Endothelial cell of umbilical vein (primary cell): ENCODE data around the gene KIF5C. TPM values are rescaled to one million over a fixed set of nuclear protein-coding genes. Genes with fewer than 3 reads are reported as not detected.

ENCODE experiments used
- BruUV-seq: library from RNA; stranded (reverse); fragments of 400-500 nt; replicated peaks from 2 replicates; lab custom pipeline; 2021; lab: Mats Ljungman, UMichigan
- CTCF ChIA-PET: fragments of 300-600, 350-600 bp; sonication (Branson Sonifier 250); formaldehyde crosslinking; loops from one replicate; lab custom pipeline; 2021; ENCODE audit warnings: antibody characterized with exemption, inconsistent platforms; lab: Charles Lee
- POLR2A ChIA-PET: fragments of 300-600, 350-600 bp; sonication (Branson Sonifier 250); formaldehyde crosslinking; loops from one replicate; lab custom pipeline; 2021; ENCODE audit warnings: antibody characterized with exemption, inconsistent platforms; lab: Charles Lee
- DNase-seq: peaks from one replicate; pipeline ENCODE4 v3.0.0-alpha.2; 2011; ENCODE audit warnings: low read depth, low spot score
- FAIRE-seq: peaks from 2 replicates; lab custom pipeline; 2011; peaks lifted over from hg19 to GRCh38; lab: Jason Lieb, UNC
- H2AFZ ChIP-seq: 2 replicates; pipeline ENCODE4 v1.6.0; 2012; ENCODE audit warnings: low read depth, low read length, control low read depth, inconsistent platforms
- H3K27ac ChIP-seq: 2 replicates; pipeline ENCODE4 v1.5.1; 2011; ENCODE audit warnings: low read depth, mild to moderate bottlenecking, control low read depth, low read length, moderate library complexity; ENCODE audit not compliant: insufficient read depth
- H3K27me3 ChIP-seq, 2 experiments: 2 replicates each; pipeline versions ENCODE4 v1.6.0 to v1.6.1; 2011; ENCODE audit warnings: low read length in 2 of 2, mixed read lengths in 1 of 2; ENCODE audit not compliant: control insufficient read depth in 2 of 2, insufficient read depth in 2 of 2
- H3K36me3 ChIP-seq, 2 experiments: 2 replicates in 1 of 2; 3 replicates in 1 of 2; pipeline ENCODE4 v1.5.1; 2011; ENCODE audit warnings: low read length in 2 of 2, mild to moderate bottlenecking in 1 of 2, moderate library complexity in 1 of 2; ENCODE audit not compliant: control insufficient read depth in 2 of 2, insufficient read depth in 2 of 2; ENCODE audit errors: extremely low read depth in 1 of 2
- H3K4me1 ChIP-seq: 3 replicates; pipeline ENCODE4 v1.5.1; 2011; ENCODE audit warnings: mild to moderate bottlenecking, low read length; ENCODE audit not compliant: control insufficient read depth, insufficient read depth; ENCODE audit errors: extremely low read depth
- H3K4me2 ChIP-seq: 2 replicates; pipeline ENCODE4 v1.6.1; 2011; ENCODE audit warnings: low read length, control low read depth, mixed read lengths; ENCODE audit not compliant: insufficient read depth
- H3K4me3 ChIP-seq, 3 experiments: fragments of 200-600 bp in 1 of 3; sonication (generic), shearing (Covaris generic) in 1 of 3; replicated peaks in 1 of 3; 2 replicates each; pipeline ENCODE4 v1.5.1; 2011 to 2016; ENCODE audit warnings: control low read depth in 3 of 3, low read length in 3 of 3, mild to moderate bottlenecking in 2 of 3, inconsistent platforms in 1 of 3, low read depth in 1 of 3, moderate library complexity in 1 of 3; ENCODE audit not compliant: insufficient read depth in 1 of 3
- H3K79me2 ChIP-seq: 2 replicates; pipeline ENCODE4 v1.6.0; 2012; ENCODE audit warnings: low read length, inconsistent platforms; ENCODE audit not compliant: control insufficient read depth, insufficient read depth
- H3K9ac ChIP-seq: replicated peaks from 2 replicates; pipeline ENCODE3; 2011; ENCODE audit warnings: low read length, control low read depth; ENCODE audit not compliant: insufficient read depth; ENCODE audit errors: extremely low read depth
- H3K9me1 ChIP-seq: replicated peaks from 3 replicates; pipeline ENCODE4 v1.6.0; 2011; ENCODE audit warnings: mild to moderate bottlenecking, low read length; ENCODE audit not compliant: control insufficient read depth, insufficient read depth; ENCODE audit errors: extremely low read depth
- H3K9me3 ChIP-seq: replicated peaks from 2 replicates; pipeline ENCODE4 v1.5.1; 2012; ENCODE audit warnings: low read length, inconsistent platforms; ENCODE audit not compliant: control insufficient read depth, insufficient read depth
- H4K20me1 ChIP-seq: replicated peaks from 2 replicates; pipeline ENCODE3; 2011; ENCODE audit warnings: mild to moderate bottlenecking, low read length; ENCODE audit not compliant: control insufficient read depth, insufficient read depth; ENCODE audit errors: extremely low read depth
- CTCF ChIP-seq, 2 donors: IDR thresholded peaks; 1 replicate in 1 of 2; 2 replicates in 1 of 2; pipeline ENCODE4 v1.5.1; 2011; ENCODE audit warnings: low read length in 2 of 2, mild to moderate bottlenecking in 2 of 2, moderate library complexity in 2 of 2, control low read depth in 1 of 2, inconsistent platforms in 1 of 2, low read depth in 1 of 2; ENCODE audit not compliant: insufficient read depth in 1 of 2; ENCODE audit errors: extremely low read depth in 1 of 2
- EZH2 ChIP-seq: IDR thresholded peaks from 2 replicates; pipeline ENCODE4 v1.6.1; 2012; ENCODE audit warnings: borderline replicate concordance, low read depth, mild to moderate bottlenecking, moderate library complexity, low read length, inconsistent platforms; ENCODE audit not compliant: severe bottlenecking
- FOS ChIP-seq: IDR thresholded peaks from 2 replicates; pipeline ENCODE4 v1.6.1; 2011; ENCODE audit warnings: mild to moderate bottlenecking, low read length, moderate library complexity, borderline replicate concordance; ENCODE audit not compliant: insufficient read depth
- GATA2 ChIP-seq: IDR thresholded peaks from 2 replicates; pipeline ENCODE4 v1.7.0; 2011; ENCODE audit warnings: low read depth, mild to moderate bottlenecking, moderate library complexity, mixed read lengths, low read length; ENCODE audit not compliant: insufficient read length, insufficient read depth
- JUN ChIP-seq: IDR thresholded peaks from 2 replicates; pipeline ENCODE4 v1.6.1; 2011; ENCODE audit warnings: borderline replicate concordance, low read depth; ENCODE audit not compliant: insufficient read length, insufficient read depth
- MAX ChIP-seq: IDR thresholded peaks from 2 replicates; pipeline ENCODE4 v1.6.1; 2011; ENCODE audit not compliant: insufficient read depth, insufficient read length
- MYC ChIP-seq: IDR thresholded peaks from one replicate; pipeline ENCODE4 v1.6.1; 2011; ENCODE audit warnings: mild to moderate bottlenecking, low read depth, low read length
- POLR2A ChIP-seq: IDR thresholded peaks from 2 replicates; pipeline ENCODE4 v1.6.1; 2012; ENCODE audit warnings: low read depth, mild to moderate bottlenecking, control low read depth, low read length
- POLR2AphosphoS5 ChIP-seq: IDR thresholded peaks from 2 replicates; pipeline ENCODE4 v1.6.1; 2012; ENCODE audit warnings: low read depth, mild to moderate bottlenecking, control low read depth, low read length, moderate library complexity; ENCODE audit not compliant: insufficient read depth
- dilution Hi-C: fragments of 300-500 bp; cut with MboI; formaldehyde crosslinking; loops from one replicate; pipeline ENCODE4 v1.15.0; 2019; ENCODE audit warnings: low sequenced_read_pairs; ENCODE audit not compliant: extremely low pct_ligation_motif_present
- intact Hi-C: fragments of 100-400 bp; cut with micrococcal nuclease; formaldehyde crosslinking; loops from one replicate; pipeline ENCODE4 v1.10.0; 2022
- polyA plus RNA-seq, 4 experiments: library from polyadenylated mRNA; depleted of rRNA in 3 of 4; stranded (reverse) in 3 of 4; unstranded in 1 of 4; fragments of >200 nt; gene quantifications; 2 replicates each; pipeline versions ENCODE4 v1.2.1 to v1.2.3, GENCODE V29; 2011 to 2012; ENCODE audit warnings: missing spikeins in 1 of 4
- total RNA-seq: library from RNA; stranded (reverse); gene quantifications from 2 replicates; pipeline ENCODE4 v1.2.3, GENCODE V29; 2021

The KIF5C gene
- total and polyA plus RNA-seq, 2 donors (not counting 3 experiments of a cell fraction or from before 2014, with no cell fraction given) = 0.01 to 0.55 TPM

- Histone ChIP-seq H3K4me2 (no peak overlapping the region), H2AFZ (no peak overlapping the region), H3K27ac (no peak overlapping the region), H3K9me3 (no peaks in the 10 kb centered on the region), H3K4me1 (no peaks in the 10 kb centered on the region), H3K4me3 (no peak overlapping the region), H3K9me1 (no peaks in the 10 kb centered on the region), H3K36me3 (no peaks in the 10 kb centered on the region), H4K20me1 (no peaks in the 10 kb centered on the region), H3K27me3 (no peaks in the 10 kb centered on the region), H3K79me2 (no peaks in the 10 kb centered on the region), H3K9ac (no peak overlapping the region)
- intact Hi-C loops (no loop called here), dilution Hi-C loops (no loop called here)
- BruUV-seq = no TSS peak
- CTCF ChIA-PET = interaction anchor here (1.9 kb wide), 1 partner anchor 10 kb away, joined by 4 read pairs; no protein-coding TSS in a partner anchor
- DNase-seq (no peak), FAIRE-seq (no peak)
- no peak for TF ChIP-seq CTCF (IDR thresholded peaks at IDR 0.05; ENCODE audit: extremely low read depth in 1 of 2, insufficient read depth in 1 of 2, low read depth in 1 of 2, low read length in 2 of 2)
- no peak for TF ChIP-seq MYC
- TF ChIP-seq EZH2 = no peak
- TF ChIP-seq POLR2A = no peak
- no peak for TF ChIP-seq POLR2AphosphoS5
- TF ChIP-seq FOS = no peak
- no peak for TF ChIP-seq JUN
- no peak for TF ChIP-seq MAX
- no peak for TF ChIP-seq GATA2
- POLR2A ChIA-PET = no interaction called here
These were observed 42.4 kb downstream of the KIF5C start for GRCh38 chr2:148917431-148917830.
